Adrenal gland (tissue), 12 donors: ENCODE measurements around the gene BST2. TPM values are rescaled to one million over a fixed set of nuclear protein-coding genes. Genes with fewer than 3 reads are reported as not detected.

ENCODE experiments used
- DNase-seq, 7 donors: peaks; one replicate each; pipeline ENCODE4 v3.0.0-alpha.2; 2019 to 2020
- H3K27ac ChIP-seq, 5 donors: fragments of 200-600 bp; sonication (generic) in 4 of 5; 1 replicate in 3 of 5; 2 replicates in 2 of 5; pipeline versions ENCODE4 v1.5.1 to v1.8.0; 2016 to 2020; ENCODE audit warnings: mild to moderate bottlenecking in 1 of 5
- H3K27me3 ChIP-seq: fragments of 200-600 bp; 2 replicates; pipeline ENCODE4 v1.8.0; 2021
- H3K36me3 ChIP-seq, 2 donors: fragments of 200-600 bp; replicated peaks in 1 of 2; 1 replicate in 1 of 2; 2 replicates in 1 of 2; pipeline versions ENCODE4 v1.5.1 to v1.8.0; 2018 to 2022
- H3K4me1 ChIP-seq, 2 donors: fragments of 200-600 bp; replicated peaks in 1 of 2; 1 replicate in 1 of 2; 2 replicates in 1 of 2; pipeline versions ENCODE4 v1.5.1 to v1.8.0; 2018 to 2021
- H3K4me3 ChIP-seq, 4 donors: fragments of 200-600 bp; sonication (generic) in 3 of 4; one replicate each; pipeline ENCODE4 v1.5.1; 2016 to 2018
- H3K9me3 ChIP-seq, 3 donors: fragments of 200-600 bp; sonication (generic) in 1 of 3; replicated peaks in 1 of 3; 1 replicate in 2 of 3; 2 replicates in 1 of 3; pipeline versions ENCODE4 v1.5.1 to v1.8.0; 2016 to 2021
- CTCF ChIP-seq, 6 experiments: fragments of 450-650 bp in 4 of 6; fragments of 200-600 bp in 2 of 6; sonication (generic) in 1 of 6; IDR thresholded peaks; 1 replicate in 5 of 6; 2 replicates in 1 of 6; pipeline versions ENCODE4 v1.5.1 to v1.8.0; 2016 to 2021; ENCODE audit warnings: antibody characterized with exemption in 6 of 6, mild to moderate bottlenecking in 2 of 6, moderate library complexity in 1 of 6
- POLR2A ChIP-seq, 2 donors: fragments of 450-650 bp; IDR thresholded peaks; one replicate each; pipeline ENCODE4 v1.6.1; 2017; ENCODE audit warnings: antibody characterized with exemption in 2 of 2, mild to moderate bottlenecking in 2 of 2, moderate library complexity in 1 of 2
- WGBS, 4 donors: extraction: QIAGEN DNeasy Blood & Tissue Kit in 2 of 4; methylation state at CpG; one replicate each; pipeline versions ENCODE4 v1.1.5 to v1.1.7; 2013 to 2017; 5-methylcytosine and 5-hydroxymethylcytosine counted together
- intact Hi-C, 2 donors: fragments of 100-400 bp; cut with DNase I; formaldehyde crosslinking; loops; one replicate each; pipeline versions ENCODE4 v1.14.1 to v1.15.0; 2022 to 2023
- polyA plus RNA-seq, 3 donors: library from polyadenylated mRNA; stranded (reverse); fragments of 200-250 nt in 2 of 3; fragments of 350-450 nt in 1 of 3; fragmentation: Illumina TruSeq in 1 of 3; extraction: RNeasy Lipid Tissue Mini Kit (QIAGEN cat#74804) in 1 of 3; gene quantifications; one replicate each; pipeline ENCODE4 v1.2.3, GENCODE V29; 2013 to 2014
- total RNA-seq, 9 donors: library from RNA; depleted of rRNA in 4 of 9; stranded (reverse); fragments of >200 nt in 4 of 9; fragments of 120-200 nt in 1 of 9; fragmentation: NEBNext Ultra II Directional in 1 of 9; extraction: Animal tissue kit (Norgen Biotek cat#: 25700) in 1 of 9; gene quantifications; one replicate each; pipeline versions ENCODE4 v1.1.0 to v1.2.4, GENCODE V29; 2013 to 2023
- donor health status: healthy with polysubstance abuse.
- donor health status: Bipolar disorder and iron deficiency.
- donor health status: DM: yes; HTN: yes; CAD: no.
- donor health status: DM: no; HTN: no; CAD: no.
- donor health status: DM: no; HTN: no; CAD: no.
- donor health status: DM: yes; HTN: yes; CAD: no.

BST2 gene
- total and polyA plus RNA-seq, 12 donors: 146 to 940 (median 588) TPM

DNA sequence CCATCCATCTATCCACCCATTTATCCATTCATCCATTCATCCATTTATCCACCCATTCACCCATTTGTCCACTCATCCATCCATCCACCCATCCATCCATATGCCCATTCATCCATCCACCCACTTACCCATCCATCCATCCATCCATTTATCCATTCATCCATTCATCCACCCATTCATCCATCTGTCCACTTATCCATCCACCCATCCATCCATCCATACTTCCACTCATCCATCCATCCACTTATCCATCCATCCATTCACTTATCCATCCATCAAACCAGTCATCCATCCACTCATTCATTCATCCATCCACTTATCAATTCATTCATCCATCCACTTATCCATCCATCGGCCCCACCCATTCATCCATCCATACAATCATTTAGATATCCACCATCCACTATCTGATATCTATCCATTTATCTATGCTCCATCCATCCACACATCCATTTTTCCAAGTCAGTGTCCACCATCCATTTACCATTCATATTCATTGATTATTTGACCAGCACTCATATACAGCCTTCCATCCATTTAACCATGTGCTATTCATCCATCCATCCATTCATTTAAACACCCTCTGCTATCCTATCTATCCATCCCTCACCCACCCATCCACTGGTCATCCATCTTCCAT lies 40.2 kb upstream of the BST2 start:
- H3K9me3 ChIP-seq: no peaks in the 10 kb centered on the region
- H3K4me1 ChIP-seq: peaks cover 3% of the 10 kb centered on the region in 2 donors
- 97 to 100% (median 98%) methylated on average over 1 of the region's 1 CpG for WGBS, 4 donors
- no peaks in the 10 kb centered on the region for H3K27me3 ChIP-seq
- H3K4me3 ChIP-seq: no peak overlapping the region
- H3K36me3 ChIP-seq: no peaks in the 10 kb centered on the region
- no peak overlapping the region for H3K27ac ChIP-seq
- DNase-seq: no peak
- no peak for TF ChIP-seq CTCF (IDR thresholded peaks at IDR 0.05)
- TF ChIP-seq POLR2A (IDR thresholded peaks at IDR 0.05): no peak
- intact Hi-C loops: loop anchor here in 1 of 2 donors (10.0 kb wide), 1 partner anchor 329 kb away; no protein-coding TSS in a partner anchor

GRCh38 chr19:17441241-17442021 lies 36.0 kb upstream of the BST2 start:
- Histone ChIP-seq H3K27me3 (no peaks in the 10 kb centered on the region), H3K4me3 (no peak overlapping the region), H3K4me1 (peaks cover 0 to 3% of the 10 kb centered on the region in 2 donors), H3K36me3 (no peaks in the 10 kb centered on the region), H3K27ac (peak overlapping the region; percentile 28 to 74 (median 59)), H3K9me3 (no peaks in the 10 kb centered on the region)
- intact Hi-C loops: loop anchor here in 1 of 2 donors (10.0 kb wide), 1 partner anchor 333 kb away; no protein-coding TSS in a partner anchor
- TF ChIP-seq POLR2A (IDR thresholded peaks at IDR 0.05): no peak
- peak; percentile 9 to 63 (median 46) for TF ChIP-seq CTCF (IDR thresholded peaks at IDR 0.05)
- WGBS, 4 donors: 35 to 49% (median 42%) methylated on average over 8 of the region's 8 CpGs
- peak in 2 of 7 donors; percentile 48 to 53 for DNase-seq

GRCh38 chr19:17436874-17437267 lies 31.4 kb upstream of the BST2 start:
- Histone ChIP-seq H3K4me3 (no peak overlapping the region), H3K27ac (no peak overlapping the region), H3K36me3 (no peaks in the 10 kb centered on the region), H3K4me1 (peaks cover 0 to 3% of the 10 kb centered on the region in 2 donors), H3K27me3 (no peaks in the 10 kb centered on the region), H3K9me3 (no peaks in the 10 kb centered on the region)
- intact Hi-C loops: no loop called here
- TF ChIP-seq CTCF (IDR thresholded peaks at IDR 0.05): no peak
- no peak for TF ChIP-seq POLR2A (IDR thresholded peaks at IDR 0.05)
- no peak for DNase-seq
- 80 to 90% (median 86%) methylated on average over 7 of the region's 7 CpGs for WGBS, 4 donors

DNA sequence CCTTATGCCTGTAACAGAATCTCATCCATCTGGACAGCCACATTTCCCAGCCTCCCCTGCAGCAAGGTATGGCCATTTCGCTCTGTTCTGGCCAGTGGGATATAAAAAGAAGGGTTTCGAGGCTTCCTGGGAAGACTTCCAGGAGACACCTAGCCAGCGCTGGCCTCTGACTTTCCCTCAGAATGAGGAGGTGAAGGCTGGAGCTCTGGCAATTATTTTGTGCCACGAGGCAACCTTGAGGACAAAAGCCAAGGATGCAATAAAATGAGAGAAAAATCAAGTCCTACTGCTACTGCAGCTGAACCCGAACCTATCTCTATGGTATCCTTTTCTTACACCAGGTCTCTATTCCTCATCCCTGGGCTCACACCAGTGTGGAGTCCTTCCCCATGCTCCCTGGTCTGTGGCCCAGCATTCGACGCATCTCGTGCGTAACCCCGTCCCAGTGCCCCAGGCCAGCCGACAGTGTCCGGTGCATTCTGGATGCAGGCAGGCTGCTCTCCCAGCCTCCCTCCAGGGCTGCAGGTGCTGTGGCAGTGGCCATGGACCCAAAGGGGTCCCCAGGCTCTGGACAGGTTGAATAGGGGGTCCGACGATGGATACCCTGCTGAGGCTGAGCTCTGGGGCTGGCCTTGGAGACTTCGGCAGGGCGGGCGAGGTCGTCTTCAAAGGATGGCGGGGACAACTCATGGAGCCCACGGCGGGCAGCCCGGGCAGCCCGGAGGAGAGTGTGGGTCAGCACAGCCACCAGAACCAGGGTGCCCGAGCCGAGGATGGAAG lies 30.9 kb upstream of the BST2 start:
- DNase-seq: no peak
- H3K4me3 ChIP-seq: no peak overlapping the region
- intact Hi-C loops: no loop called here
- no peaks in the 10 kb centered on the region for H3K9me3 ChIP-seq
- H3K27me3 ChIP-seq: no peaks in the 10 kb centered on the region
- H3K27ac ChIP-seq: no peak overlapping the region
- 93 to 96% (median 94%) methylated on average over 24 to 25 of the region's 25 CpGs for WGBS, 4 donors
- peaks cover 0 to under 1% of the 10 kb centered on the region in 2 donors for H3K4me1 ChIP-seq
- H3K36me3 ChIP-seq: no peaks in the 10 kb centered on the region
- no peak for TF ChIP-seq CTCF (IDR thresholded peaks at IDR 0.05)
- TF ChIP-seq POLR2A (IDR thresholded peaks at IDR 0.05): no peak
